H9 (cell line): ENCODE data around the gene DNAJC1. TPM values are rescaled to one million over a fixed set of nuclear protein-coding genes. Genes with fewer than 3 reads are reported as not detected.

Experiments
- DNase-seq: peaks from one replicate; pipeline ENCODE4 v3.0.0-alpha.2; 2017
- H2AFZ ChIP-seq: one replicate; pipeline ENCODE4 v1.6.1; 2013; ENCODE audit warnings: mild to moderate bottlenecking, low read length, control low read depth, moderate library complexity
- H2AK5ac ChIP-seq: 2 replicates; pipeline ENCODE4 v1.6.1; 2013; ENCODE audit warnings: low read length, control low read depth, mixed read lengths; ENCODE audit not compliant: insufficient read length
- H2BK120ac ChIP-seq: one replicate; pipeline ENCODE4 v1.6.1; 2013; ENCODE audit warnings: low read depth, mild to moderate bottlenecking, low read length, control low read depth, inconsistent platforms; ENCODE audit not compliant: poor library complexity, severe bottlenecking
- H2BK12ac ChIP-seq: 2 replicates; pipeline ENCODE4 v1.6.1; 2013; ENCODE audit warnings: low read length, control low read depth, mixed read lengths, low read depth; ENCODE audit not compliant: insufficient read length
- H2BK15ac ChIP-seq: 2 replicates; pipeline ENCODE4 v1.6.1; 2013; ENCODE audit warnings: low read depth, low read length, control low read depth
- H2BK20ac ChIP-seq: one replicate; pipeline ENCODE4 v1.6.1; 2013; ENCODE audit warnings: low read depth, mild to moderate bottlenecking, low read length, control low read depth, inconsistent platforms; ENCODE audit not compliant: poor library complexity, severe bottlenecking
- H2BK5ac ChIP-seq: 2 replicates; pipeline ENCODE4 v1.6.1; 2013; ENCODE audit warnings: low read length, control low read depth, mixed read lengths; ENCODE audit not compliant: insufficient read length
- H3K14ac ChIP-seq: 2 replicates; pipeline ENCODE4 v1.6.1; 2013; ENCODE audit warnings: low read length, control low read depth; ENCODE audit not compliant: insufficient read depth
- H3K18ac ChIP-seq: 2 replicates; pipeline ENCODE4 v1.6.1; 2013; ENCODE audit warnings: low read depth, mild to moderate bottlenecking, mixed read lengths, low read length, control low read depth; ENCODE audit not compliant: insufficient read length
- H3K23ac ChIP-seq: 2 replicates; pipeline ENCODE4 v1.6.1; 2013; ENCODE audit warnings: low read length, control low read depth, mixed read lengths, low read depth; ENCODE audit not compliant: insufficient read length
- H3K23me2 ChIP-seq: 2 replicates; pipeline ENCODE4 v1.6.1; 2013; ENCODE audit warnings: low read depth, mild to moderate bottlenecking, mixed read lengths, low read length, control low read depth; ENCODE audit not compliant: insufficient read length, poor library complexity, severe bottlenecking
- H3K27ac ChIP-seq: 2 replicates; pipeline ENCODE4 v1.5.1; 2013; ENCODE audit warnings: low read length, control low read depth, mixed read lengths, low read depth; ENCODE audit not compliant: insufficient read length
- H3K27me3 ChIP-seq: 2 replicates; pipeline ENCODE4 v1.6.1; 2013; ENCODE audit warnings: low read length, control low read depth, inconsistent platforms; ENCODE audit not compliant: insufficient read depth
- H3K4ac ChIP-seq: 2 replicates; pipeline ENCODE4 v1.6.1; 2013; ENCODE audit warnings: low read depth, mild to moderate bottlenecking, control low read depth, inconsistent platforms, low read length, moderate library complexity
- H3K4me1 ChIP-seq: 2 replicates; pipeline ENCODE4 v1.6.1; 2013; ENCODE audit warnings: low read length, control low read depth, inconsistent platforms; ENCODE audit not compliant: insufficient read depth
- H3K4me2 ChIP-seq: 2 replicates; pipeline ENCODE4 v1.6.1; 2013; ENCODE audit warnings: low read length, control low read depth, mixed read lengths; ENCODE audit not compliant: insufficient read length, insufficient read depth
- H3K56ac ChIP-seq: 2 replicates; pipeline ENCODE4 v1.6.1; 2013; ENCODE audit warnings: low read depth, mild to moderate bottlenecking, mixed read lengths, low read length, control low read depth; ENCODE audit not compliant: insufficient read length
- H3K79me1 ChIP-seq: 2 replicates; pipeline ENCODE4 v1.6.1; 2013; ENCODE audit warnings: low read depth, mild to moderate bottlenecking, moderate library complexity, low read length, control low read depth, inconsistent platforms; ENCODE audit not compliant: insufficient read depth, poor library complexity, severe bottlenecking
- H3K79me2 ChIP-seq: 2 replicates; pipeline ENCODE4 v1.6.1; 2013; ENCODE audit warnings: low read length, control low read depth, inconsistent platforms; ENCODE audit not compliant: insufficient read depth
- H3K9ac ChIP-seq: 2 replicates; pipeline ENCODE4 v1.6.1; 2013; ENCODE audit warnings: low read length, control low read depth, mixed read lengths; ENCODE audit not compliant: insufficient read length; ENCODE audit errors: extremely low read depth
- H3K9me3 ChIP-seq: one replicate; pipeline ENCODE4 v1.6.1; 2013; ENCODE audit warnings: low read depth, low read length, inconsistent platforms; ENCODE audit not compliant: control insufficient read depth
- H3T11ph ChIP-seq: one replicate; pipeline ENCODE4 v1.6.1; 2013; ENCODE audit warnings: mild to moderate bottlenecking, low read length, control low read depth, inconsistent platforms
- H4K20me1 ChIP-seq: one replicate; pipeline ENCODE4 v1.6.1; 2013; ENCODE audit not compliant: control insufficient read depth, insufficient read length, insufficient read depth
- H4K5ac ChIP-seq: 2 replicates; pipeline ENCODE4 v1.6.1; 2013; ENCODE audit warnings: low read depth, mild to moderate bottlenecking, mixed read lengths, low read length, control low read depth; ENCODE audit not compliant: insufficient read length
- H4K8ac ChIP-seq: replicated peaks from 2 replicates; pipeline ENCODE4 v1.6.1; 2013; ENCODE audit warnings: low read length, control low read depth, mixed read lengths, low read depth; ENCODE audit not compliant: insufficient read length
- H4K91ac ChIP-seq: 2 replicates; pipeline ENCODE4 v1.6.1; 2013; ENCODE audit warnings: low read depth, mild to moderate bottlenecking, moderate library complexity, mixed read lengths, low read length, control low read depth; ENCODE audit not compliant: insufficient read length
- H3K27ac Mint-ChIP-seq, 3 experiments: 2 replicates in 2 of 3; 3 replicates in 1 of 3; pipeline ENCODE4 v1.8.0; 2020 to 2021; ENCODE audit warnings: mixed read lengths in 3 of 3, mild to moderate bottlenecking in 1 of 3, moderate library complexity in 1 of 3
- H3K27me3 Mint-ChIP-seq: 2 replicates; pipeline ENCODE4 v1.8.0; 2021; ENCODE audit warnings: low read depth, mild to moderate bottlenecking, moderate library complexity, mixed read lengths
- H3K36me3 Mint-ChIP-seq, 3 experiments: 2 replicates in 2 of 3; 3 replicates in 1 of 3; pipeline ENCODE4 v1.8.0; 2020 to 2021; ENCODE audit warnings: low read depth in 3 of 3, mixed read lengths in 3 of 3; ENCODE audit not compliant: insufficient read depth in 1 of 3
- H3K4me1 Mint-ChIP-seq, 2 experiments: 2 replicates each; pipeline ENCODE4 v1.8.0; 2020; ENCODE audit warnings: mixed read lengths in 2 of 2
- H3K4me3 Mint-ChIP-seq, 2 experiments: 2 replicates in 1 of 2; 3 replicates in 1 of 2; pipeline ENCODE4 v1.8.0; 2020 to 2021; ENCODE audit warnings: mild to moderate bottlenecking in 2 of 2, mixed read lengths in 2 of 2, moderate library complexity in 1 of 2
- H3K9me3 Mint-ChIP-seq, 2 experiments: 2 replicates in 1 of 2; 3 replicates in 1 of 2; pipeline ENCODE4 v1.8.0; 2020; ENCODE audit warnings: mild to moderate bottlenecking in 2 of 2, mixed read lengths in 2 of 2, moderate library complexity in 1 of 2
- WGBS: extraction: QIAGEN DNeasy Blood & Tissue Kit; methylation state at CpG from one replicate; pipeline ENCODE4 v1.1.7; 2013; ENCODE audit warnings: missing lambda C conversion rate, low lambda C conversion rate, mixed read lengths; ENCODE audit not compliant: insufficient read length; ENCODE audit errors: extremely low coverage; 5-methylcytosine and 5-hydroxymethylcytosine counted together
- total RNA-seq: library from RNA; stranded (reverse); gene quantifications from 2 replicates; pipeline ENCODE4 v1.2.1, GENCODE V29; 2021
- TF ChIP-seq, protein P1 (sequence below): fragments of 200-600 bp; sonication (generic); conservative IDR thresholded peaks from 3 replicates; pipeline ENCODE4 v1.8.0; 2021; ENCODE audit warnings: antibody characterized with exemption, mild to moderate bottlenecking

The DNAJC1 gene
- total RNA-seq, 1 experiment from 2014 or later: 11.2 TPM

DNA sequence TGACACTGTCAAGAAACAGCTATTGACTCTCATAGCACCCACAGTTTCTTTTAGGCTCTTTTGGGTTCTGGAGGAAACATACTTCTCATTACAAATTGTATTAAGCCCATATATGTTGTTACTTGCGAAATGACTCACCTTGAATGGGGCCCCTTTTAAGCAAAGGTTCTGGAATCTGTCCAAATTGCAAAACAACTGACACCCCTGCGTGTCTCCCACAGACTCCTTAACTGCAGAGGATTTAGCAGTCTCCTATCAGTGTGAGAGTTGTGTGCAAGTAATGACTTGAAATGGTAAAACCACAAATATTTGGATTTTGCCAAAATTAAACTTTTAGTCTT is 192.3 kb downstream of the DNAJC1 start:
- H3K56ac ChIP-seq: no peak overlapping the region
- H3K18ac ChIP-seq: no peak overlapping the region
- no peak overlapping the region for H4K8ac ChIP-seq
- H3K14ac ChIP-seq: no peak overlapping the region
- Mint-ChIP-seq H3K27me3 (no peaks in the 10 kb centered on the region), H3K36me3 (peaks cover 0 to 10% (median 4%) of the 10 kb centered on the region in 3 experiments; a peak in 3 of 7 replicates), H3K9me3 (peaks cover 0 to 5% of the 10 kb centered on the region in 2 experiments; a peak in 2 of 5 replicates), H3K27ac (0 out of 7 replicates have a peak overlapping the region, but pooled peaks of 1 of the 3 experiments have one; percentile 15), H3K4me1 (peaks cover 23 to 32% of the 10 kb centered on the region in 2 experiments), H3K4me3 (no peak overlapping the region)
- TF ChIP-seq, protein P1, sequence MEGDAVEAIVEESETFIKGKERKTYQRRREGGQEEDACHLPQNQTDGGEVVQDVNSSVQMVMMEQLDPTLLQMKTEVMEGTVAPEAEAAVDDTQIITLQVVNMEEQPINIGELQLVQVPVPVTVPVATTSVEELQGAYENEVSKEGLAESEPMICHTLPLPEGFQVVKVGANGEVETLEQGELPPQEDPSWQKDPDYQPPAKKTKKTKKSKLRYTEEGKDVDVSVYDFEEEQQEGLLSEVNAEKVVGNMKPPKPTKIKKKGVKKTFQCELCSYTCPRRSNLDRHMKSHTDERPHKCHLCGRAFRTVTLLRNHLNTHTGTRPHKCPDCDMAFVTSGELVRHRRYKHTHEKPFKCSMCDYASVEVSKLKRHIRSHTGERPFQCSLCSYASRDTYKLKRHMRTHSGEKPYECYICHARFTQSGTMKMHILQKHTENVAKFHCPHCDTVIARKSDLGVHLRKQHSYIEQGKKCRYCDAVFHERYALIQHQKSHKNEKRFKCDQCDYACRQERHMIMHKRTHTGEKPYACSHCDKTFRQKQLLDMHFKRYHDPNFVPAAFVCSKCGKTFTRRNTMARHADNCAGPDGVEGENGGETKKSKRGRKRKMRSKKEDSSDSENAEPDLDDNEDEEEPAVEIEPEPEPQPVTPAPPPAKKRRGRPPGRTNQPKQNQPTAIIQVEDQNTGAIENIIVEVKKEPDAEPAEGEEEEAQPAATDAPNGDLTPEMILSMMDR: no peak
- no peak overlapping the region for H2AFZ ChIP-seq
- H3K4me2 ChIP-seq: no peak overlapping the region
- no peaks in the 10 kb centered on the region for H3K27me3 ChIP-seq
- H3T11ph ChIP-seq: no peak overlapping the region
- H4K20me1 ChIP-seq: no peaks in the 10 kb centered on the region
- H3K9me3 ChIP-seq: no peaks in the 10 kb centered on the region
- H3K27ac ChIP-seq: no peak overlapping the region
- no peaks in the 10 kb centered on the region; the same call in 1 of the 2 replicates for H3K4me1 ChIP-seq
- no peak for DNase-seq
- no peak overlapping the region for H4K91ac ChIP-seq
- no peak overlapping the region for H4K5ac ChIP-seq
- H3K23ac ChIP-seq: no peak overlapping the region
- H3K79me2 ChIP-seq: no peaks in the 10 kb centered on the region
- no peak overlapping the region for H2BK15ac ChIP-seq
- no peaks in the 10 kb centered on the region for H3K79me1 ChIP-seq
- no peak overlapping the region for H2BK5ac ChIP-seq
- whole genome bisulfite sequencing: no CpG with 5 or more reads among the region's 2 CpGs
- H3K23me2 ChIP-seq: no peaks in the 10 kb centered on the region
- H2AK5ac ChIP-seq: no peak overlapping the region
- no peak overlapping the region for H3K9ac ChIP-seq
- H3K4ac ChIP-seq: no peak overlapping the region
- H2BK12ac ChIP-seq: no peak overlapping the region
- no peak overlapping the region for H2BK120ac ChIP-seq
- no peak overlapping the region for H2BK20ac ChIP-seq
